HCT116 (cell line): ENCODE results near the gene LASP1.

Experiments
- CTCF ChIP-seq, 3 experiments: fragments of 200-600 bp in 1 of 3; sonication (generic) in 1 of 3; IDR thresholded peaks in 2 of 3; conservative IDR thresholded peaks in 1 of 3; 2 replicates each; pipeline ENCODE4 v1.5.1; 2012 to 2017; ENCODE audit warnings: low read depth in 2 of 3, low read length in 2 of 3, antibody characterized with exemption in 1 of 3, borderline replicate concordance in 1 of 3, control low read depth in 1 of 3, mild to moderate bottlenecking in 1 of 3, mixed read lengths in 1 of 3, mixed run types in 1 of 3, moderate library complexity in 1 of 3; ENCODE audit not compliant: insufficient read depth in 1 of 3
- ELF1 ChIP-seq: IDR thresholded peaks from 2 replicates; pipeline ENCODE4 v1.6.1; 2012; ENCODE audit warnings: low read depth, borderline replicate concordance
- EZH2 ChIP-seq: fragments of 200-600 bp; sonication (generic); IDR thresholded peaks from 2 replicates; pipeline ENCODE4 v1.6.1; 2017; ENCODE audit warnings: antibody characterized with exemption, mixed run types
- EZH2phosphoT487 ChIP-seq: fragments of 200-600 bp; IDR thresholded peaks from 2 replicates; pipeline ENCODE4 v1.6.1; 2018; ENCODE audit warnings: antibody characterized with exemption, borderline replicate concordance
- MAX ChIP-seq: IDR thresholded peaks from 2 replicates; pipeline ENCODE4 v1.6.1; 2012
- POLR2A ChIP-seq: IDR thresholded peaks from 2 replicates; pipeline ENCODE4 v1.7.0; 2011; ENCODE audit warnings: borderline replicate concordance; ENCODE audit not compliant: insufficient read depth, insufficient read length; ENCODE audit errors: extremely low read depth
- POLR2AphosphoS5 ChIP-seq: IDR thresholded peaks from 2 replicates; pipeline ENCODE4 v1.6.1; 2011; ENCODE audit warnings: mild to moderate bottlenecking, low read depth, low read length, moderate library complexity
- SRF ChIP-seq: IDR thresholded peaks from 2 replicates; pipeline ENCODE4 v1.6.1; 2012; ENCODE audit warnings: low read depth
- YY1 ChIP-seq: IDR thresholded peaks from 2 replicates; pipeline ENCODE4 v1.6.1; 2011; ENCODE audit warnings: low read length, low read depth, moderate library complexity, mild to moderate bottlenecking; ENCODE audit not compliant: insufficient replicate concordance; ENCODE audit errors: extremely low read depth
- TF ChIP-seq, protein P1 (sequence below): IDR thresholded peaks from 2 replicates; pipeline ENCODE4 v1.6.1; 2012; ENCODE audit warnings: low read depth

DNA sequence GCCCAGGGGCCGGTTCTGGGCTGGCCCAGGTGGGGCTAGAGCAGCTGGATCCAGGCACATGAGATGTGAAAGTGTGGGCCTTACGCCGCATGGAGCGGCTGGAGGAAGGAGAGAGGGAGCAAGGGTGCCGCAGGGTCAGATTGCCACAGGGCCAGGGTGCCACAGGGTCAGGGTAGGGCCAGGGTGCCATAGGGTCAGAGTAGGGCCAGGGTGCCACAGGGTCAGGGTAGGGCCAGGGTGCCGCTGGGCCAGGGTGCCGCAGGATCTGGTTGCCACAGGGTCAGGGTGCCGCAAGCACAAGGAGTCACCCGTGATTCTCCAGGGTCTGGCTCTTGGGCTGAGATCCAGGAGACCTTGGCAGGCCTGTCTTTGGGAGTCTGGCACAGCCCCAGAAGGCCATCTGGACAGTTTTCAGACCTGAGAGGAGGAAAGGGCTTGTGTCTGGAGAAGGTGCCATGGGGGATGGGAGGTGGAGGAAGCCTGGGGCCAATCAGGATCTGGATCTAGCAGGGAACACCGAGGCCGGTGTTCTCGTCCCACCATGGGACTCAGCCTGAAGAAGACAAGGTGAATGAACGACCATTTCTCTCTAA, 42.5 kb downstream of the LASP1 start:
- TF ChIP-seq EZH2phosphoT487 (no peak), POLR2A (no peak), MAX (no peak), SRF (no peak), POLR2AphosphoS5 (no peak), CTCF (IDR thresholded peaks at IDR 0.05 in 2 of 3, conservative IDR thresholded peaks at IDR 0.05 in 1 of 3; ENCODE audit: borderline replicate concordance in 1 of 3, insufficient read depth in 1 of 3, low read depth in 2 of 3, low read length in 2 of 3) (no peak), ELF1 (no peak), EZH2 (no peak), YY1 (no peak)
- TF ChIP-seq, protein P1, sequence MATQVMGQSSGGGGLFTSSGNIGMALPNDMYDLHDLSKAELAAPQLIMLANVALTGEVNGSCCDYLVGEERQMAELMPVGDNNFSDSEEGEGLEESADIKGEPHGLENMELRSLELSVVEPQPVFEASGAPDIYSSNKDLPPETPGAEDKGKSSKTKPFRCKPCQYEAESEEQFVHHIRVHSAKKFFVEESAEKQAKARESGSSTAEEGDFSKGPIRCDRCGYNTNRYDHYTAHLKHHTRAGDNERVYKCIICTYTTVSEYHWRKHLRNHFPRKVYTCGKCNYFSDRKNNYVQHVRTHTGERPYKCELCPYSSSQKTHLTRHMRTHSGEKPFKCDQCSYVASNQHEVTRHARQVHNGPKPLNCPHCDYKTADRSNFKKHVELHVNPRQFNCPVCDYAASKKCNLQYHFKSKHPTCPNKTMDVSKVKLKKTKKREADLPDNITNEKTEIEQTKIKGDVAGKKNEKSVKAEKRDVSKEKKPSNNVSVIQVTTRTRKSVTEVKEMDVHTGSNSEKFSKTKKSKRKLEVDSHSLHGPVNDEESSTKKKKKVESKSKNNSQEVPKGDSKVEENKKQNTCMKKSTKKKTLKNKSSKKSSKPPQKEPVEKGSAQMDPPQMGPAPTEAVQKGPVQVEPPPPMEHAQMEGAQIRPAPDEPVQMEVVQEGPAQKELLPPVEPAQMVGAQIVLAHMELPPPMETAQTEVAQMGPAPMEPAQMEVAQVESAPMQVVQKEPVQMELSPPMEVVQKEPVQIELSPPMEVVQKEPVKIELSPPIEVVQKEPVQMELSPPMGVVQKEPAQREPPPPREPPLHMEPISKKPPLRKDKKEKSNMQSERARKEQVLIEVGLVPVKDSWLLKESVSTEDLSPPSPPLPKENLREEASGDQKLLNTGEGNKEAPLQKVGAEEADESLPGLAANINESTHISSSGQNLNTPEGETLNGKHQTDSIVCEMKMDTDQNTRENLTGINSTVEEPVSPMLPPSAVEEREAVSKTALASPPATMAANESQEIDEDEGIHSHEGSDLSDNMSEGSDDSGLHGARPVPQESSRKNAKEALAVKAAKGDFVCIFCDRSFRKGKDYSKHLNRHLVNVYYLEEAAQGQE = no peak
